RCC 7860 (cell line): ENCODE measurements around the gene GMPR2.
A peak's percentile ranks its signal among the peaks of the same experiment; 100 is the strongest.

Source experiments
- DNase-seq: peaks from one replicate; pipeline ENCODE4 v3.0.0-alpha.2; 2015; ENCODE audit warnings: low spot score
- FAIRE-seq: peaks from 2 replicates; lab custom pipeline; 2012; peaks lifted over from hg19 to GRCh38; lab: Jason Lieb, UNC

GMPR2 gene

GRCh38 chr14:24263848-24264247 lies 31.1 kb downstream of the GMPR2 start:
- DNase-seq, result no peak
- no peak for FAIRE-seq

GRCh38 chr14:24264298-24264697 lies 31.6 kb downstream of the GMPR2 start:
- DNase-seq (no peak), FAIRE-seq (no peak)

- FAIRE-seq (no peak), DNase-seq (no peak)
Observed at GRCh38 chr14:24266344-24267244, 33.9 kb downstream of the GMPR2 start.

GRCh38 chr14:24267516-24267915 lies 34.8 kb downstream of the GMPR2 start:
- FAIRE-seq, result no peak
- DNase-seq, result no peak

GRCh38 chr14:24268225-24268624 lies 35.5 kb downstream of the GMPR2 start:
- no peak for DNase-seq
- no peak for FAIRE-seq

- FAIRE-seq (no peak), DNase-seq (no peak)
Observed at GRCh38 chr14:24269368-24269767, 36.6 kb downstream of the GMPR2 start.

GRCh38 chr14:24269910-24270536 lies 37.3 kb downstream of the GMPR2 start:
- DNase-seq (no peak), FAIRE-seq (no peak)

- no peak for FAIRE-seq
- no peak for DNase-seq
Observed at GRCh38 chr14:24270537-24271133, 37.9 kb downstream of the GMPR2 start.

- peak; percentile 58 for DNase-seq
- FAIRE-seq, result no peak
Observed at GRCh38 chr14:24271134-24271833, 38.6 kb downstream of the GMPR2 start, which contains the start of gene RABGGTA. RABGGTA (minus strand) TSS chr14:24271597; CDS start chr14:24271115, 482 bp downstream.

- DNase-seq (no peak), FAIRE-seq (no peak)
Observed at GRCh38 chr14:24271834-24272263, 39.1 kb downstream of the GMPR2 start.

GRCh38 chr14:24272467-24272866 lies 39.7 kb downstream of the GMPR2 start:
- FAIRE-seq (no peak), DNase-seq (no peak)

- no peak for FAIRE-seq
- DNase-seq, result no peak
Observed at GRCh38 chr14:24273422-24273998, 40.8 kb downstream of the GMPR2 start.

GRCh38 chr14:24274101-24274543 lies 41.4 kb downstream of the GMPR2 start:
- no peak for FAIRE-seq
- no peak for DNase-seq

- FAIRE-seq (no peak), DNase-seq (no peak)
Observed at GRCh38 chr14:24277071-24277470, 44.3 kb downstream of the GMPR2 start.

GRCh38 chr14:24277606-24278321 lies 45.0 kb downstream of the GMPR2 start:
- FAIRE-seq, result no peak

GRCh38 chr14:24278424-24278823 lies 45.7 kb downstream of the GMPR2 start:
- FAIRE-seq (no peak), DNase-seq (no peak)

More at GRCh38 chr14:24277606-24278321, 45.0 kb downstream of the GMPR2 start:
- DNase-seq, result no peak

GRCh38 chr14:24279301-24280186 lies 46.8 kb downstream of the GMPR2 start:
- FAIRE-seq (no peak), DNase-seq (peak; percentile 3)

- DNase-seq (no peak), FAIRE-seq (no peak)
Observed at GRCh38 chr14:24280797-24281460, 48.2 kb downstream of the GMPR2 start.
